ENCODE measurements around the gene ADAT2.
A peak's percentile ranks its signal among the peaks of the same experiment; 100 is the strongest.
"Not testable (repeated sequence)": the region's sequence is repeated elsewhere in the genome, so short reads cannot be mapped to it uniquely, and the experiment has no call there.

Gene ADAT2

DNA sequence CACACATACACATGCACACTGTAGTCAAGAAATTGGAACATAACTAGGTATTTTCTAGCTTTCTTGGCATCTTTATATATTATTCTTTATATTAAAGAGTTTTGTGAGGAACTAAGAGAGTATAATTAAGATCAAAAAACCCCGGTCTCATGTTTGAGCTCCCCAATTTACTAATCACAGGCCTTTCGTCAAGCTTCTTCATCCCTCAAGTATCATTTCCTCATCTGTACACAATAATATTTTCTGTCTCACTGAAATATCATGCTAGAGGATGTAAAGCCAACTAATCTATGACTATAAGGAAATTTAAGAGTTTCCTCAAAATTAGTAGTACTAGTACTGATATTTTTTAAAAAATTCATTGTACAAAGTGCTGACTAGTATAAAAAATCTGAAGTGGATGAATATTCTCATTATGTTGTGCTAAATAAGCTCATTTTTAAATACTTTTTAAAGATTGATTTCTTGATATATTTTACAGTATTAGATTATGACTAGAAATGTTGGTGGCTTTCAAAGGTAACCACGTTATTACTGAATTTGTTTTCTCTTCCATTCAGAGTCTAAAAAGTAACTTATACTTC lies 28.1 kb upstream of the ADAT2 start:
- ATAC-seq: no peak
- TF ChIP-seq OSR1 (CRISPR knock-in tag; IDR thresholded peaks at IDR 0.05) (no peak), BACH2 (CRISPR knock-in tag; IDR thresholded peaks at IDR 0.05; ENCODE audit: borderline replicate concordance) (no peak)

- TF ChIP-seq ZFP3 (CRISPR knock-in tag; IDR thresholded peaks at IDR 0.05) (no peak), CSDC2 (CRISPR knock-in tag; IDR thresholded peaks at IDR 0.05) (no peak), ZNF70 (CRISPR knock-in tag; IDR thresholded peaks at IDR 0.05) (no peak), OSR1 (CRISPR knock-in tag; IDR thresholded peaks at IDR 0.05) (no peak), PPARA (CRISPR knock-in tag; IDR thresholded peaks at IDR 0.05; ENCODE audit: borderline replicate concordance) (no peak), GLIS3 (CRISPR knock-in tag; IDR thresholded peaks at IDR 0.05) (no peak), ZNF8 (CRISPR knock-in tag; IDR thresholded peaks at IDR 0.05) (no peak), ZNF565 (CRISPR knock-in tag; conservative IDR thresholded peaks at IDR 0.05; ENCODE audit: low read depth) (no peak), RARB (CRISPR knock-in tag; IDR thresholded peaks at IDR 0.05) (no peak), BACH2 (CRISPR knock-in tag; IDR thresholded peaks at IDR 0.05; ENCODE audit: borderline replicate concordance) (no peak)
- ATAC-seq: no peak
Measured at GRCh38 chr6:143476545-143476944, 26.1 kb upstream of the ADAT2 start.

DNA sequence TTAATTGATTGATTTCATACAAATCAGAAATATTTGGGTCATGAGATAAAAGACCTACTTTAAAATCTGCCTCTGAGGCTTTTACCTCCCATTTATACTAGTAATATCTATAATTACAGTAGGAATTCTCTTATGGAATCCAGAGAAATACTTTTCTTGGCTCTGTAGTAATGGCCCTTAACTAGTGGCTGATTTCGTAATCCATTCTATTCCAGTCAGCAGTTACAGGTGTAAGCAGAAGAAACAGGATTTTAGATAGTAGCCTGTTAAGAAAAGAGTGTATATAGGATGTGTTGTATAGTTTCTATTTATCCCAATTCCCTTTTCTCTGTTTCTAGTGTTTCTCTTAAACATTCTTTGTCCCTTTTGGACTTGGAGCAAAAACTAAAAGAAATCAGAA lies 21.3 kb upstream of the ADAT2 start:
- TF ChIP-seq CSDC2 (CRISPR knock-in tag; IDR thresholded peaks at IDR 0.05): no peak
- no peak for TF ChIP-seq ZFP30 (CRISPR knock-in tag; IDR thresholded peaks at IDR 0.05)
- TF ChIP-seq ZNF565 (CRISPR knock-in tag; conservative IDR thresholded peaks at IDR 0.05; ENCODE audit: low read depth): no peak
- TF ChIP-seq ESRRG (CRISPR knock-in tag; IDR thresholded peaks at IDR 0.05): no peak
- TF ChIP-seq ZC3H10 (CRISPR knock-in tag; IDR thresholded peaks at IDR 0.05): no peak
- no peak for TF ChIP-seq ZNF70 (CRISPR knock-in tag; IDR thresholded peaks at IDR 0.05)
- TF ChIP-seq RARB (CRISPR knock-in tag; IDR thresholded peaks at IDR 0.05): no peak
- no peak for TF ChIP-seq TOX (CRISPR knock-in tag; IDR thresholded peaks at IDR 0.05; ENCODE audit: borderline replicate concordance)
- ATAC-seq: no peak

GRCh38 chr6:143468823-143469222 lies 18.3 kb upstream of the ADAT2 start:
- ATAC-seq: not testable (repeated sequence)

DNA sequence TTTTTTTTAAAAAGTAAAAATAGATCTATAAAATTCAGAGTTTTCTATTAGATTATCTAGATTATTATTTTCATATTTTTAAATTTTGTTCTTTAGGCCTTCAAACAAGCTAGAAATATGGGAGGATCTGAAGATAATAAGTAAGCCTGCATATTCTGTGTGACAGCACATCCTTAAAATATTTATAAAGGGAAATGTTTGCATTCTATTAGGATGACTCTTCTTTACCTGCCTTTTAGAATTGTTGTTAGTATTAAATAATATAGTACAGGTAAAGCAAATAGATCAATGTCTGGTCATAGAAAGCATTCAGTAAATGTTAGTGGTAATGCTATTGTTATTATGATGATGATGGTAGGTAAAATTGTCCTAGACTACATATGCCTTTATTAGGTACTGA lies 17.5 kb upstream of the ADAT2 start:
- TF ChIP-seq TOX (CRISPR knock-in tag; IDR thresholded peaks at IDR 0.05; ENCODE audit: borderline replicate concordance) (no peak), ISL1 (CRISPR knock-in tag; IDR thresholded peaks at IDR 0.05) (no peak), CSDC2 (CRISPR knock-in tag; IDR thresholded peaks at IDR 0.05) (no peak), ZNF565 (CRISPR knock-in tag; conservative IDR thresholded peaks at IDR 0.05; ENCODE audit: low read depth) (no peak), PPARA (CRISPR knock-in tag; IDR thresholded peaks at IDR 0.05; ENCODE audit: borderline replicate concordance) (no peak), TSHZ2 (CRISPR knock-in tag; IDR thresholded peaks at IDR 0.05) (no peak), OSR1 (CRISPR knock-in tag; IDR thresholded peaks at IDR 0.05) (no peak), ZNF8 (CRISPR knock-in tag; IDR thresholded peaks at IDR 0.05) (no peak), POU6F1 (CRISPR knock-in tag; IDR thresholded peaks at IDR 0.05; ENCODE audit: borderline replicate concordance, low read depth) (no peak), BACH2 (CRISPR knock-in tag; IDR thresholded peaks at IDR 0.05; ENCODE audit: borderline replicate concordance) (no peak)
- TF ChIP-seq, protein P1, sequence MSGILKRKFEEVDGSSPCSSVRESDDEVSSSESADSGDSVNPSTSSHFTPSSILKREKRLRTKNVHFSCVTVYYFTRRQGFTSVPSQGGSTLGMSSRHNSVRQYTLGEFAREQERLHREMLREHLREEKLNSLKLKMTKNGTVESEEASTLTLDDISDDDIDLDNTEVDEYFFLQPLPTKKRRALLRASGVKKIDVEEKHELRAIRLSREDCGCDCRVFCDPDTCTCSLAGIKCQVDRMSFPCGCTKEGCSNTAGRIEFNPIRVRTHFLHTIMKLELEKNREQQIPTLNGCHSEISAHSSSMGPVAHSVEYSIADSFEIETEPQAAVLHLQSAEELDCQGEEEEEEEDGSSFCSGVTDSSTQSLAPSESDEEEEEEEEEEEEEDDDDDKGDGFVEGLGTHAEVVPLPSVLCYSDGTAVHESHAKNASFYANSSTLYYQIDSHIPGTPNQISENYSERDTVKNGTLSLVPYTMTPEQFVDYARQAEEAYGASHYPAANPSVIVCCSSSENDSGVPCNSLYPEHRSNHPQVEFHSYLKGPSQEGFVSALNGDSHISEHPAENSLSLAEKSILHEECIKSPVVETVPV (CRISPR knock-in tag; IDR thresholded peaks at IDR 0.05): no peak
- ATAC-seq: no peak

- TF ChIP-seq BACH2 (CRISPR knock-in tag; IDR thresholded peaks at IDR 0.05; ENCODE audit: borderline replicate concordance): no peak
- 0 out of 2 replicates have a peak, but pooled peaks have one; percentile 42 for TF ChIP-seq ISL1 (CRISPR knock-in tag; IDR thresholded peaks at IDR 0.05)
- TF ChIP-seq CSDC2 (CRISPR knock-in tag; IDR thresholded peaks at IDR 0.05): 0 out of 2 replicates have a peak, but pooled peaks have one; percentile 16
- ATAC-seq: no peak
Measured at GRCh38 chr6:143465546-143465945, 15.1 kb upstream of the ADAT2 start.
